GM18907 (cell line): ENCODE data around the gene BEND6.
A peak's percentile ranks its signal among the peaks of the same experiment; 100 is the strongest.
"Not testable (repeated sequence)": the region's sequence is repeated elsewhere in the genome, so short reads cannot be mapped to it uniquely, and the experiment has no call there.

Experiments
- ATAC-seq: cut with Tn5 transposase; IDR thresholded peaks from one replicate; pipeline ENCODE4 v1.9.1; 2021; ENCODE audit warnings: mild to moderate bottlenecking, moderate library complexity; ENCODE audit not compliant: unreplicated experiment

The BEND6 gene

GRCh38 chr6:56977192-56977591, 22.3 kb downstream of the BEND6 start:
- no peak for ATAC-seq

- no peak for ATAC-seq
These were observed 23.6 kb downstream of the BEND6 start for GRCh38 chr6:56978530-56978929.

DNA sequence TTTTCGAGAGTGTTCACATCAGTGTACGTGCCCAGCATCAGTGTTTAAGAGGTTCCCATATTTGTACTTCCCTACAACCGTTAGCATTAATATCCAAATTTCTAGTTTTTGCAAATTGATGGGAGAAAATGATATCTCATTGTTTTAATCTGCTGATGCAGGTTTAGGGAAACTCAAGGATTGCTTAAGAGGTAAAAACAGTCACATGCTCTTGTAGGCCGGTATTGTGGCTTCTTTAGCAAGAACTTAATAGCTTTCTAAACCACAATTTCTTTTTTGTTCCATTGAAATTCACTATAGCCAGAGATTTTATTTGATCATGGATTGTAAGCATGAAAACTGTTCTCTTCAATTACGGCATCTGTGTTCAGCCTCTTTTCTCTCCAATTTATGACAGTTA, 29.5 kb downstream of the BEND6 start:
- no peak for ATAC-seq

DNA sequence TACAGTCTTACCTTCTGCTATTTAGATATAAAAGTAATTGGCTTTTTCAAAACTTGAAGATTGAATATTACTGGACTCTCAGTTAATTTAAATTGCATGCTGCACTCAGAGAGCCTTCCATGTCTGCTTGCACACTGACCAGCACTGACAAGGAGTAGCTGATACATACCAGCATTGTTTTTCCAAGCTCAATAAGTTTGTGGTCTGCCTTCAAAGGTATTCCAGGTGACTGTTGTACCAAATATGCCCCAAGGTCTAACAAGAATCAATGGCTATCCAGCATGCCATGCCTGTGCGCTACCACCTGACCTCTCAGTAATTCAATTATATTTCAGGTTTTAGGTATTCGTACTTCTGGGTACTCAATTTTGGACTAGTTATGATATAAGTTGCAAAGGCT, 30.0 kb downstream of the BEND6 start:
- ATAC-seq: no peak

GRCh38 chr6:56986611-56987010, 31.7 kb downstream of the BEND6 start:
- no peak for ATAC-seq

- ATAC-seq: no peak
These were observed 33.2 kb downstream of the BEND6 start for GRCh38 chr6:56988145-56988544.

DNA sequence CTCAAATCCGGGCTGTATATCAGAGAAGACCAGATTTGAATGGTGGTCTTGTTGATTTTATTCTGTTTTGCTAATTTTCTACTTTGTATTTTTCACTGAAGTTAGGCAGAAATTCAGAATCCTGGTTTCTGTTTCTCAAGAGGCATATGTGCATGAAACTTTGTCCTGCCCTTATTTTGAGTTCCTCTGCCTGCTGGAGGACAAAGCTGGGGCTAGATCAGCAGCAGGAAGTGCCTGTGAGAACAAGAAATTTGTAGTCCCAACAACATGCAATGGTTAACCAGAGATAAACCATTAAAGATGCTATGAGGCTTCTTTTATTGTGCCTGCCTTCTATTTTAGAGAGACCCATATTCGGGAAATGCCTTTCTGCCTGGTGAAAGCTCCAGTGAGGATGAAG, 37.1 kb downstream of the BEND6 start:
- ATAC-seq: no peak

GRCh38 chr6:56992703-56993102, 37.8 kb downstream of the BEND6 start:
- ATAC-seq: no peak

GRCh38 chr6:56995347-56995902, 40.5 kb downstream of the BEND6 start:
- ATAC-seq: no peak

DNA sequence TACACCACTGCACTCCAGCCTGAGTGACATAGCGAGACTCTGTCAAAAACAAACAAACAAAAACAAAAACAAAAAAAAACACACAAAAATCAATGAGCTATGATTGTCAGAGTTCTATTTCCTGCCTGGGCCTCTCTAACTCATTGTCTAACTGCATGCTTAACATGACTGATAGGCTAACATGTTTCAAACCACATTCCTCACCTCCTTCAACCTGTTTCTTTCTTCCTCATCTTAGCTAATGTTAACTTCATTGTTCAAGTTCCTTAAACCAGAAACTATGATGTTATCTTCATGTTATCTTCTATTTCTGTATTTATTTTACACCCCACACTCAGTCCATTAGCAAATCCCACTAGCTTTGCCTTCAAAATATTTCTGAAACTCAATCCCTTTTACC, 41.5 kb downstream of the BEND6 start:
- ATAC-seq: no peak

DNA sequence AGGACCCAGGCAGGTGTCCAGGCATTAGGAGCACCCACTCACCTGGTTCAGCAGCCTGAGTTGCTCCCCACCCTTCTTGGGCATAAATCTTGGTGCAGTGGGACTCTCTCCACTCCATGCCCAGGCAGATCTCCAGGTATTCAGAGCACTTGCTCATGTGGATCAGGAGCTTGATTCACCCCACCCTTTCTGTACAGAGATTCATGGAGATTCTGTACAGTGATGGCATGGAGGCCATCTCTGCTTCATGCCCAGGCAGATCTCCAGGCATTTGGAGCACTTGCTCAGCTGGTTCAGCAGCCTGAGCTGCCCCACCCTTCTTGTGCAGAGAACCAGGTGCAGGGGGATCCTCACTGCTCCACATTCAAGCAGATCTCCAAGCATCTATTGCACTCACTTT, 44.1 kb downstream of the BEND6 start:
- ATAC-seq: no peak

DNA sequence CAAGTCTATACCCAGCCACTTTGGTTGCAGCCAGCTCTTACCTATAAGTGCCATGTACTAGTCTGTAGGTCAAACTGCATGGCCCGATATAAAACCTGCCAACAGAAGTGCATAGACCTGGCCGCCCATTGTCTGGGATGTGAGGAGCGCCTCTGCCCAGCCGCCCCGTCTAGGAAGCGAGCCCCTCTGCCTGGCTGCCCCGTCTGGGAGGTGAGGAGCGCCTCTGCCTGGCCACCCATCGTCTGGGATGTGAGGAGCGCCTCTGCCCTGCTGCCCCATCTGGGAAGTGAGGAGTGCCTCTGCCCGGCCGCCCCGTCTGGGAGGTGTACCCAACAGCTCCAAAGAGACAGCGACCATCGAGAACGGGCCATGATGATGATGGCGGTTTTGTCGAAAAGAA, 44.8 kb downstream of the BEND6 start:
- not testable (repeated sequence) for ATAC-seq

DNA sequence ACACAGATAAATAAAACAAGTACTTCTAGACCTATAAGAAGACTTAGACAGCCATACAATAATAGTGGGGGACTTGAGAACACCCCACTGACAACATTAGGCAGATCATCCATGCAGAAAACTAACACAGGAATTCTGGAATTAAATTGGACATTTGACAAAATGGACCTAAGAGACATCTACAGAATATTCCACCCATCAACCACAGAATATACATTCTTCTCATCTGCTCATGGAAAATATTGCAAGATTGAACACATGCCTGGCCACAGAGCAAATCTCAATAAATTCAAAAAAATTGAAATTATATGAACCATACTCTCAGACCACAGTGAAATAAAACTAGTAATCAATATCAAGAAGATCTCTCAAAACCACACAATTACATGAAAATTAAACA, 47.3 kb downstream of the BEND6 start:
- ATAC-seq: no peak

DNA sequence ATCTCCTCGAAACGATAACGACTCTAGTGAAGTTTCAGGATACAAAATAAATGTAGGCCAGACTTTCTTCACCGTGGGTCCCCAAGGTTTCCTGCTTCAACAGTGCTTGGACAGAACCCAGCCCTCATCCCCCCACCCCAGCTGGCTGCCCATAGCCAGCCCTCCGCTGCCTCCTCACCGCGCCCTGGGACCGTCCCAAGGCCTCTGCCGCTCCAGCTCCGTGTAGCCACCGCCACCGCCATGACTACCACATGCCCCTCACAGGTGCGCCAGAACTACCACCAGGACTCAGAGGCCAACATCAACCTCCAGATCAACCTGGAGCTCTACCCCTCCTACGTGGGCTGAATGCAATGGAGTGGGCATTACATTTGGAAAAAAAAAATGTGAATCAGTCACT, 49.4 kb downstream of the BEND6 start:
- no peak for ATAC-seq

DNA sequence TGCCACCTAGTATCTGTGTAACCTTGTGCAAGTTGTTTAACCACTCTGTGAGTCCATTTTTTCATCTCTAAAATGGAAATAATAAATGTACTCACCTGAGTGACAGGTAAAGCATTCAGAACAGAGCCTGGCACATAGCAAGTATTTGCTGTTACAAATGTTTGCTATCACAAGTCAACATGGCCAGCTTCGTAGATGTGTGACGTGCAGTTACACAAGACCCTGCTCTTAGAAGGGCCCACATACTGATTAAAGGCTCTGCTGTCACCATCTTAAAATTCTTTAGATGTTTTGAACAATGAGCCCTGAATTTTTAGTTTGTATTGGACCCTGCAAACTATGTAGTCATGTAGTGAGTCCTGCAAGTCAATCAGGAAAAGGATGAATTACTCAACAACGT, 51.2 kb downstream of the BEND6 start:
- no peak for ATAC-seq

DNA sequence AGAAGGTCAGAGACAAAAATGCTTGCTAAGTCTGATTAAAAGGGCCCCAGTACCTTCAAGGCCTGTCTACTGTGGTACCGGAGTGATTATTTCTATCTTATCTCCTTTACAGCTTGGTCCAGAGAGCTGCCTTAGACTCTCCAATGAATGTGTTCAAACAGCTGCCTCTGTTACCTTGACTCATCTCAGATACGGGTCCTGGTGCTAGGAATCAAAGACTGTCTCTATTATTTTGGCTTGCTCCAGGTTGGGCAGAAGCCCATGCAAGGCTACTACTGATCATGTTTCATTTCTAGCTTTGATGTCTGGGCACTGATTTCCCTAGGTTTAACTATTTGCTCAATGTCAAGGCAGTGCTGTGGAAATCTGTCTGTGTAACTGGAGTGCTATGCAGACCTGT, 53.2 kb downstream of the BEND6 start:
- not testable (repeated sequence) for ATAC-seq

DNA sequence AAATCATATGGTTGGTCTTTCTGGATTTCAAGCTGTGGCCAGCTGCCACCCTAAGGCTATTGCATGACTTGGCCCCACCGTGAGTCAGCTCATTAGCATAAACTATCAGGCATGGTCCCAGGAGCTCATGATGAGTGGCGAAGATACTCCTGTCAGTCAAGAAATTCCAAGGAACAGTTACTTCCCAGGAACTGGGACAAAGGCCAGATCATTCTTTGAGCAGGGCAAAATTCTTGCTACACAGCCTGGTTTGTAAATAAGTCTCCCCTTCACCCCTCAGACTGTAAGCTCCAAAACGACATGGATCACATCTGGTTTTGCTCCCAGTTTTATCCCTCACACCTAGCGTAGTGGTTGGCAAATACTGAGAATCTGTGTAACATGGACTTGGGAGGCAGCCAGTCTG, 58.6 kb downstream of the BEND6 start:
- no peak for ATAC-seq

GRCh38 chr6:57017069-57017468, 62.2 kb downstream of the BEND6 start:
- no peak for ATAC-seq

GRCh38 chr6:57017841-57018240, 62.9 kb downstream of the BEND6 start:
- no peak for ATAC-seq

DNA sequence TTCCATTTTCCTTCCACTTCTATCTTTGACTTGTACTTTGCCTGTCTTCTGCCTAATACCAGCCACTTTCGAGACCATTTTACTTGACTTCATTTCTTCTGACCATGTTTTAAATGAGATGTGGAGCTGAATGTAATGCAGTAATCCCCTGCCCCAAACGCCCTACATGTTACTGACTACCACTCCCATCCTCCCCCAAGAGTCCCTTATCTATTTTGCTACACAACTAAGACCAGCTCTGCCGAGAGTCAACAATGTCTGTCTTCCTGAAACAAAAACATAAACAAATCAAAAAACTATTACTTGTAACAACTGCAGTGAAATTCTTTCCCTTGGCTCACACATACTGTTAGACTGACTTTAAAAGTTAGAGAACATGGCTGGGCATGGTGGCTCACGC, 64.5 kb downstream of the BEND6 start:
- ATAC-seq: no peak

- peak; percentile 88 for ATAC-seq
These were observed 66.3 kb downstream of the BEND6 start for GRCh38 chr6:57021086-57021720.

GRCh38 chr6:57024321-57024720, 69.4 kb downstream of the BEND6 start:
- ATAC-seq: no peak

DNA sequence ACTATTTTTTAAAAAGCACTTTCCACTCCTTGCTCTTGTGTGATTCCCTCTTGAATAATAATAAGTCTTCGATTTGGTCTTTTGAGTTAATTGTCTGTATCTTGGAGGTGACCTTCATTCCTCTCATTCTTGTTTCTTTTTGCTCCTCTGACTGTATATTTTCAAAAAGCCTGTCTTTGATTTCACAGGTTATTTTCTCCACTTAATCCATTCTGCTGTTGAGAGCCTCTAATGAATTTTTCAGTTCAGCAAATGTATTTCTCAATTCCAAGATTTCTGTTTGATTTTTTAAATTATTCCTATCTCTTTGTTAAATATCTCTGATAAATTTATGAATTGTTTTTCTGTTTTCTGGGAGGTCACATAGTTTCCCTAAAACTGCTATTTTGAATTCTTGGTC, 69.9 kb downstream of the BEND6 start:
- no peak for ATAC-seq
